H1 (cell line): ENCODE results near the gene TLE1.

Experiments
- CHD2 ChIP-seq: IDR thresholded peaks from 2 replicates; pipeline ENCODE4 v1.6.1; 2012; ENCODE audit warnings: low read length, improper control_type of control experiment
- EZH2 ChIP-seq: fragments of 200-600 bp; sonication (generic); IDR thresholded peaks from 2 replicates; pipeline ENCODE4 v1.7.1; 2012; ENCODE audit warnings: low read depth, mild to moderate bottlenecking, moderate library complexity, low read length, inconsistent platforms; ENCODE audit not compliant: severe bottlenecking
- HDAC6 ChIP-seq: IDR thresholded peaks from one replicate; pipeline ENCODE4 v1.7.1; 2012; ENCODE audit warnings: low read depth, mild to moderate bottlenecking, inconsistent platforms, low read length, moderate library complexity
- JUN ChIP-seq: IDR thresholded peaks from 2 replicates; pipeline ENCODE4 v1.6.1; 2011; ENCODE audit warnings: low read depth, mild to moderate bottlenecking, improper control_type of control experiment, low read length
- MAX ChIP-seq: IDR thresholded peaks from 2 replicates; pipeline ENCODE4 v1.6.1; 2012; ENCODE audit warnings: inconsistent platforms
- PHF8 ChIP-seq: fragments of 200-600 bp; sonication (generic); conservative IDR thresholded peaks from 2 replicates; pipeline ENCODE4 v1.7.1; 2012; ENCODE audit warnings: low read depth, mild to moderate bottlenecking, inconsistent platforms, low read length, moderate library complexity
- POLR2A ChIP-seq, 2 experiments: IDR thresholded peaks; 1 replicate in 1 of 2; 2 replicates in 1 of 2; pipeline ENCODE4 v1.6.1; 2011; ENCODE audit warnings: low read depth in 2 of 2, low read length in 2 of 2, mild to moderate bottlenecking in 2 of 2; ENCODE audit errors: control extremely low read depth in 1 of 2
- POLR2AphosphoS5 ChIP-seq: IDR thresholded peaks from 2 replicates; pipeline ENCODE4 v1.6.1; 2011; ENCODE audit warnings: low read depth, low read length
- SAP30 ChIP-seq: fragments of 300-600 bp; sonication (generic); IDR thresholded peaks from 2 replicates; pipeline ENCODE4 v1.7.1; 2012; ENCODE audit warnings: low read length, moderate library complexity, mild to moderate bottlenecking, inconsistent platforms; ENCODE audit not compliant: insufficient read depth, insufficient replicate concordance
- SP2 ChIP-seq: IDR thresholded peaks from 2 replicates; pipeline ENCODE4 v1.6.1; 2012; ENCODE audit warnings: mild to moderate bottlenecking, low read length, inconsistent platforms
- TAF1 ChIP-seq: IDR thresholded peaks from 2 replicates; pipeline ENCODE4 v1.6.1; 2011; ENCODE audit warnings: mild to moderate bottlenecking, low read depth, low read length
- YY1 ChIP-seq: IDR thresholded peaks from 2 replicates; pipeline ENCODE4 v1.6.1; 2011; ENCODE audit warnings: low read depth, mild to moderate bottlenecking, low read length
- TF ChIP-seq, protein P1 (sequence below), 3 experiments: IDR thresholded peaks; 1 replicate in 2 of 3; 2 replicates in 1 of 3; pipeline versions ENCODE4 v1.5.1 to v1.6.1; 2011; ENCODE audit warnings: low read length in 3 of 3, mild to moderate bottlenecking in 3 of 3, inconsistent platforms in 2 of 3, low read depth in 1 of 3, moderate library complexity in 1 of 3; ENCODE audit not compliant: insufficient read depth in 1 of 3; ENCODE audit errors: control extremely low read depth in 1 of 3
- TF ChIP-seq, protein P2 (sequence below): IDR thresholded peaks from 2 replicates; pipeline ENCODE4 v1.6.1; 2012; ENCODE audit warnings: low read length, inconsistent platforms

DNA sequence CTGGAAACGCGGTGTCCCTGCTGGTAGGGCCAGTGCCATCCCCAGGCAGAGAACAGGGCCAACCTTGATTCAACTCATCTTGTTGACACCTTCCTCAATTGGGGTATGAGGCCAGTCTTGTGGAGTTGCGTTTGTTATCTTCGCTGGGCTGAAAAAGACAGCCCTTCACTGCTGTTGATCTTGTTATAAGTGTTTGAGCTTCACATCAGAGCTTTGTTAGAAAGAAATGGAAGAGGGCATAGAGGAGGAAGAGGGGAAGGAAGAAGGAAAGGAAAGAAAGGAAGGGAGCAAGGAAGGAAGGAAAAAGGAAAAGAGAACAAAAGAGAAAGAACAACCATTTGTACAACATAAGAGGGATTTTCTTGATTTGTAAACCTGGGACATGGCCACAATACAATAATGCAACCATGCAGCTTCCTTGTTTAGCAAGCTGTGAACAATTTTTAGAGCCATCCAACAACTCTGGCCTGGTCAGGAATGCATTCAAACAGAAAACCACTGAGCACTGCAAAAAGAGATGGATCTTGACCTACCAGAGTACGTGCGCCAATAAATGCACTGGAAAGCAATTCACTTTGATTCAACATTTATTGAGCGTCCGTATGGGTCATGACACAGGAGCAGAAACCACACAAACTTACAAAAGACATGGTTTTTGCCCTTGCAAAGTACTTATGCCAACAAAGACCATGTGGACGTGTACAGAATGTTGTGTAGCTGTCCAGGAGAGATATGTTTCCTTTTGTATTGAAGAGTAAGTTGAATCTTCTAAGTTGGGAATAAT lies 152.9 kb downstream of the TLE1 start:
- TF ChIP-seq, protein P1, sequence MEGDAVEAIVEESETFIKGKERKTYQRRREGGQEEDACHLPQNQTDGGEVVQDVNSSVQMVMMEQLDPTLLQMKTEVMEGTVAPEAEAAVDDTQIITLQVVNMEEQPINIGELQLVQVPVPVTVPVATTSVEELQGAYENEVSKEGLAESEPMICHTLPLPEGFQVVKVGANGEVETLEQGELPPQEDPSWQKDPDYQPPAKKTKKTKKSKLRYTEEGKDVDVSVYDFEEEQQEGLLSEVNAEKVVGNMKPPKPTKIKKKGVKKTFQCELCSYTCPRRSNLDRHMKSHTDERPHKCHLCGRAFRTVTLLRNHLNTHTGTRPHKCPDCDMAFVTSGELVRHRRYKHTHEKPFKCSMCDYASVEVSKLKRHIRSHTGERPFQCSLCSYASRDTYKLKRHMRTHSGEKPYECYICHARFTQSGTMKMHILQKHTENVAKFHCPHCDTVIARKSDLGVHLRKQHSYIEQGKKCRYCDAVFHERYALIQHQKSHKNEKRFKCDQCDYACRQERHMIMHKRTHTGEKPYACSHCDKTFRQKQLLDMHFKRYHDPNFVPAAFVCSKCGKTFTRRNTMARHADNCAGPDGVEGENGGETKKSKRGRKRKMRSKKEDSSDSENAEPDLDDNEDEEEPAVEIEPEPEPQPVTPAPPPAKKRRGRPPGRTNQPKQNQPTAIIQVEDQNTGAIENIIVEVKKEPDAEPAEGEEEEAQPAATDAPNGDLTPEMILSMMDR (IDR thresholded peaks at IDR 0.05; ENCODE audit: control extremely low read depth in 1 of 3, insufficient read depth in 1 of 3, low read depth in 1 of 3, low read length in 3 of 3): no peak
- TF ChIP-seq POLR2AphosphoS5 (no peak), EZH2 (no peak), JUN (no peak), SAP30 (no peak), POLR2A (IDR thresholded peaks at IDR 0.05; ENCODE audit: control extremely low read depth in 1 of 2, low read depth in 2 of 2, low read length in 2 of 2) (no peak), HDAC6 (no peak), TAF1 (no peak), SP2 (no peak), YY1 (no peak), CHD2 (no peak), PHF8 (no peak), MAX (no peak)
- TF ChIP-seq, protein P2, sequence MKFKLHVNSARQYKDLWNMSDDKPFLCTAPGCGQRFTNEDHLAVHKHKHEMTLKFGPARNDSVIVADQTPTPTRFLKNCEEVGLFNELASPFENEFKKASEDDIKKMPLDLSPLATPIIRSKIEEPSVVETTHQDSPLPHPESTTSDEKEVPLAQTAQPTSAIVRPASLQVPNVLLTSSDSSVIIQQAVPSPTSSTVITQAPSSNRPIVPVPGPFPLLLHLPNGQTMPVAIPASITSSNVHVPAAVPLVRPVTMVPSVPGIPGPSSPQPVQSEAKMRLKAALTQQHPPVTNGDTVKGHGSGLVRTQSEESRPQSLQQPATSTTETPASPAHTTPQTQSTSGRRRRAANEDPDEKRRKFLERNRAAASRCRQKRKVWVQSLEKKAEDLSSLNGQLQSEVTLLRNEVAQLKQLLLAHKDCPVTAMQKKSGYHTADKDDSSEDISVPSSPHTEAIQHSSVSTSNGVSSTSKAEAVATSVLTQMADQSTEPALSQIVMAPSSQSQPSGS: no peak
